ENCODE data around the gene PNCK.
"Not testable (repeated sequence)": the region's sequence is repeated elsewhere in the genome, so short reads cannot be mapped to it uniquely, and the experiment has no call there.

PNCK gene

GRCh38 chrX:153699210-153699783 lies 25.7 kb upstream of the PNCK start:
- not testable (repeated sequence) for DNase-seq (ENCODE audit: low read depth)

GRCh38 chrX:153697924-153698865 lies 24.6 kb upstream of the PNCK start:
- no peak for DNase-seq (ENCODE audit: low read depth)

- DNase-seq (ENCODE audit: low read depth), result peak; percentile 8
Observed at GRCh38 chrX:153696986-153697722, 23.5 kb upstream of the PNCK start.

GRCh38 chrX:153696538-153696937 lies 22.9 kb upstream of the PNCK start:
- DNase-seq (ENCODE audit: low read depth), result not testable (repeated sequence)

- DNase-seq (ENCODE audit: low read depth), result no peak
Observed at GRCh38 chrX:153696100-153696499, 22.5 kb upstream of the PNCK start.

- no peak for DNase-seq (ENCODE audit: low read depth)
Observed at GRCh38 chrX:153694687-153695270, 21.2 kb upstream of the PNCK start.

GRCh38 chrX:153694256-153694655 lies 20.6 kb upstream of the PNCK start:
- not testable (repeated sequence) for DNase-seq (ENCODE audit: low read depth)

GRCh38 chrX:153693216-153694086 lies 19.8 kb upstream of the PNCK start:
- DNase-seq (ENCODE audit: low read depth), result no peak

- no peak for DNase-seq (ENCODE audit: low read depth)
Observed at GRCh38 chrX:153692611-153693156, 19.1 kb upstream of the PNCK start.

GRCh38 chrX:153692003-153692402 lies 18.4 kb upstream of the PNCK start:
- DNase-seq (ENCODE audit: low read depth), result no peak

- not testable (repeated sequence) for DNase-seq (ENCODE audit: low read depth)
Observed at GRCh38 chrX:153691032-153691827, 17.6 kb upstream of the PNCK start.

- DNase-seq (ENCODE audit: low read depth), result no peak
Observed at GRCh38 chrX:153690466-153690865, 16.9 kb upstream of the PNCK start.

GRCh38 chrX:153689654-153690465 lies 16.2 kb upstream of the PNCK start:
- DNase-seq (ENCODE audit: low read depth), result peak; percentile 47

GRCh38 chrX:153688911-153689590 lies 15.4 kb upstream of the PNCK start:
- peak; percentile 47 for DNase-seq (ENCODE audit: low read depth)

GRCh38 chrX:153688506-153688905 lies 14.9 kb upstream of the PNCK start:
- DNase-seq (ENCODE audit: low read depth), result no peak

GRCh38 chrX:153688071-153688470 lies 14.5 kb upstream of the PNCK start:
- DNase-seq (ENCODE audit: low read depth), result peak; percentile 3

GRCh38 chrX:153687121-153688039 lies 13.8 kb upstream of the PNCK start, which contains the start of gene SLC6A8:
SLC6A8 (plus strand) TSS chrX:153687926; CDS start chrX:153688575, 649 bp downstream.
- peak; percentile 72 for DNase-seq (ENCODE audit: low read depth)

All from ELR (cell line).